Transverse colon (tissue), 4 donors: ENCODE results near the gene ALOX15B. TPM values are rescaled to one million over a fixed set of nuclear protein-coding genes. Genes with fewer than 3 reads are reported as not detected.
"Not testable (repeated sequence)": the region's sequence is repeated elsewhere in the genome, so short reads cannot be mapped to it uniquely, and the experiment has no call there.

Experiments used
- DNase-seq: peaks from one replicate; pipeline ENCODE4 v3.0.0-alpha.2; 2019
- H3K27ac ChIP-seq, 4 donors: fragments of 200-600 bp; sonication (generic); 2 replicates each; pipeline ENCODE4 v1.5.1; 2016 to 2018; ENCODE audit warnings: inconsistent platforms in 4 of 4
- H3K27me3 ChIP-seq: fragments of 200-600 bp; sonication (generic); 2 replicates; pipeline ENCODE4 v1.5.1; 2017; ENCODE audit warnings: inconsistent platforms
- H3K36me3 ChIP-seq, 4 donors: fragments of 200-600 bp; sonication (generic); 2 replicates each; pipeline ENCODE4 v1.5.1; 2017 to 2019; ENCODE audit warnings: inconsistent platforms in 4 of 4
- H3K4me1 ChIP-seq, 4 donors: fragments of 200-600 bp; sonication (generic); 2 replicates each; pipeline ENCODE4 v1.5.1; 2017 to 2020; ENCODE audit warnings: inconsistent platforms in 4 of 4
- H3K4me3 ChIP-seq, 4 donors: fragments of 200-600 bp; sonication (generic); 1 replicate in 1 of 4; 2 replicates in 3 of 4; pipeline versions ENCODE4 v1.5.1 to v1.6.1; 2017 to 2019; ENCODE audit warnings: inconsistent platforms in 4 of 4
- H3K9me3 ChIP-seq, 2 donors: fragments of 200-600 bp; sonication (generic); 2 replicates each; pipeline ENCODE4 v1.5.1; 2017 to 2019; ENCODE audit warnings: inconsistent platforms in 2 of 2
- EP300 ChIP-seq: sonication (generic); formaldehyde crosslinking; IDR thresholded peaks from one replicate; pipeline ENCODE4 v1.6.1; 2017; ENCODE audit warnings: antibody characterized with exemption, low read depth
- POLR2A ChIP-seq: fragments of 450-650 bp; IDR thresholded peaks from one replicate; pipeline ENCODE4 v1.6.1; 2016; ENCODE audit warnings: antibody characterized with exemption, mild to moderate bottlenecking, moderate library complexity
- POLR2AphosphoS5 ChIP-seq, 3 donors: sonication (generic); formaldehyde crosslinking; IDR thresholded peaks; one replicate each; pipeline ENCODE4 v1.6.1; 2016; ENCODE audit warnings: antibody characterized with exemption in 3 of 3
- WGBS, 2 donors: methylation state at CpG; one replicate each; pipeline ENCODE4 v1.1.5; 2018; ENCODE audit warnings: low coverage in 1 of 2; 5-methylcytosine and 5-hydroxymethylcytosine counted together
- in situ Hi-C, 4 donors: fragments of 200-750 bp; cut with MboI; loops; one replicate each; pipeline versions ENCODE4 v1.15.0 to v1.15.1; 2017; ENCODE audit warnings: low sequenced_read_pairs in 3 of 4, low pct_ligation_motif_present in 1 of 4, low pct_unique_long_range_greater_than_20kb in 1 of 4
- intact Hi-C: fragments of 100-400 bp; cut with DNase I; formaldehyde crosslinking; loops from one replicate; pipeline ENCODE4 v1.15.1; 2023; ENCODE audit warnings: low total_unique reads
- total RNA-seq, 4 donors: library from RNA; depleted of rRNA; stranded (reverse); fragments of >200 nt; gene quantifications; one replicate each; pipeline ENCODE4 v1.1.0, GENCODE V29; 2016
- TF ChIP-seq, protein P1 (sequence below), 5 experiments: fragments of 200-600 bp in 3 of 5; fragments of 450-650 bp in 2 of 5; sonication (generic) in 3 of 5; IDR thresholded peaks; 1 replicate in 2 of 5; 2 replicates in 3 of 5; pipeline ENCODE4 v1.5.1; 2016 to 2017; ENCODE audit warnings: antibody characterized with exemption in 5 of 5, inconsistent platforms in 3 of 5, mild to moderate bottlenecking in 2 of 5, moderate library complexity in 1 of 5

ALOX15B gene
- total RNA-seq, 4 donors from 2014 or later = 3.3 to 44.4 (median 5.4) TPM

DNA sequence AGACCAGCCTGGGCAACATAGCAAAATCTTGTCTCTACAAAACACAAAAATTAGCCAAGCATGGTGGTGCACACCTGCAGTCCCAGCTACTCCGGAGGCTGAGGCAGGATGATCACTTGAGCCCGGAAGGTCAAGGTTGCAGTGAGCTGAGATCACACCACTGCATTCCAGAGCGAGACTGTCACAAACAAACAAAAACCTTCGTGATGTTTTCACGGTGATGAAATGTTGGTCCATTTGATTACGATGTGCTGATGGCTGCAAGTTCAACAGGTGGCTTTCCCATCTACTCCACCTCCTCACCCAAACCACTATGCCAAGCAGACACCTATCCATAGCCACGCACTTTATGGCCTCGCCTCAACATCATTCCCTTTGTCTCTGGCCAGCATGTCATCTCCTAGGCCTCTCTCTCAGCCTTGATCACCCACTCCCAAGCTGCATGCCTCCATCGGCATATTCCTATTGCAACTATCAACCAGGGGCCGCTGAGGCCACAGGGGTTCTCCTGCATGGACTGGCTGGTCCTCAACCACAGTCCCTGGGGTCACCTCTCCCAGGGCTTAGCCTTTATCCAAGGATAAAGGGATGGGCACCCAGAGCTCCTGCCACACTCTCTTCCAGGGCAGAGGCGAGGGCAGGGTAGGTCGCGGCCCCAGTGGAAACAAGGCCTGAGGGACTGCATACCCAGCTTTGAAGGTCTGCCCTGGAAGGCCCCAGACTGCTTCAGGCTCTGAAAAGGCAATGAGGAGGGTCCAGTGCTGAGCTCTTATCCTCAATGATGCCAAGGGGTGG lies 17.1 kb upstream of the ALOX15B start:
- Histone ChIP-seq H3K27ac (no peak overlapping the region), H3K4me1 (peaks cover 0 to 6% (median under 1%) of the 10 kb centered on the region in 4 donors), H3K9me3 (no peaks in the 10 kb centered on the region), H3K27me3 (no peaks in the 10 kb centered on the region), H3K4me3 (no peak overlapping the region), H3K36me3 (no peaks in the 10 kb centered on the region)
- intact Hi-C loops = no loop called here
- WGBS, 2 donors = 80 to 90% methylated on average over 2 to 13 of the region's 13 CpGs
- TF ChIP-seq POLR2A = no peak
- DNase-seq = no peak
- in situ Hi-C loops = no loop called here

- in situ Hi-C loops (no loop called here), intact Hi-C loops (no loop called here)
- H3K27ac ChIP-seq = no peak overlapping the region
- 86% methylated on average over 4 of the region's 4 CpGs; no CpG with 5 or more reads in 1 of the 2 donors for WGBS, 2 donors
- no peak for DNase-seq
- H3K27me3 ChIP-seq = peaks cover 1% of the 10 kb centered on the region
- H3K4me3 ChIP-seq = no peak overlapping the region
- no peaks in the 10 kb centered on the region for H3K4me1 ChIP-seq
- H3K9me3 ChIP-seq = no peaks in the 10 kb centered on the region
- no peaks in the 10 kb centered on the region for H3K36me3 ChIP-seq
- no peak for TF ChIP-seq EP300
Measured at GRCh38 chr17:8022360-8023003, 16.4 kb upstream of the ALOX15B start.

GRCh38 chr17:8024161-8024560 lies 14.7 kb upstream of the ALOX15B start:
- 81% methylated on average over 6 of the region's 6 CpGs for WGBS, 2 donors
- intact Hi-C loops, H3K4me3 ChIP-seq, H3K9me3 ChIP-seq, H3K36me3 ChIP-seq, DNase-seq, H3K27ac ChIP-seq, H3K4me1 ChIP-seq, in situ Hi-C loops: not testable (repeated sequence)
- peaks cover 18% of the 10 kb centered on the region for H3K27me3 ChIP-seq

DNA sequence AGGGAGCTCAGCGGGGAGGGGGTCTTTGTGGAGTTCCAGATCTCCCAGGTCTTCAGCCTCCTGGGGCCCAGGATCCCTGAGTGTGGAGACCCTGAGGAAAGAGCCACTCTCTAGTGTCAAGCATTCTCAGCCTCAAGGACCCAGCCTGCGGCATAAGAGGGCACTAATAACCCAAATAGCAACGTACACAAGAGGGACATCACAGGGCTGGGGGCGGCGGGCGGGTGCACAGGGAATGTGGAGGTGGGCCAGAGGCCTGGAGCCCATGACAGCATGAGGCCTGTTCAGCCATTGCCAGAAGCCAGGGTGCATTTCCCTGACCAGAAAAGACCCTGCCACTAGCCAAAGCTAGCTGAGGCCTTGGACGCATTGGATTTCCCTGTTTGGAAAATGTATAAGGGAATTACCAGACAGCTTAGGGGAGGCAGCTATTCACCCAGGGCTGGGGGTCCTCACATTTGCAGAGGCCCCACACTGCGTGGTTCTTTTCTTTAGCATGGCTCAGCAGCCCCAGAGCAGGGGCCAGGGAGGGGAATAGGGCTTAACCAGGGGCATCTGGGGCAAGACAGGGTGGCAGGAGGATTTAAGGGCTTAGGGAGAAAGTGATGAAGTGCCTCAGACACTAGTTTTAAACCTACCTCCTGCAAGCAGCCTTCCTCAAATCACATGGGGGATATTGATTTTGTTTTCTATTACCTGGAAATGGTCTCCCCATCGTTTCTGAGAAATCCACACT lies 13.5 kb upstream of the ALOX15B start:
- in situ Hi-C loops (no loop called here), intact Hi-C loops (no loop called here)
- H3K27me3 ChIP-seq = peaks cover 21% of the 10 kb centered on the region
- no peaks in the 10 kb centered on the region for H3K9me3 ChIP-seq
- no peak for DNase-seq
- no peaks in the 10 kb centered on the region for H3K36me3 ChIP-seq
- WGBS, 2 donors = 76 to 100% methylated on average over 2 to 9 of the region's 9 CpGs
- H3K4me3 ChIP-seq = no peak overlapping the region
- TF ChIP-seq EP300 (no peak), POLR2AphosphoS5 (IDR thresholded peaks at IDR 0.05) (no peak), POLR2A (no peak)
- TF ChIP-seq, protein P1, sequence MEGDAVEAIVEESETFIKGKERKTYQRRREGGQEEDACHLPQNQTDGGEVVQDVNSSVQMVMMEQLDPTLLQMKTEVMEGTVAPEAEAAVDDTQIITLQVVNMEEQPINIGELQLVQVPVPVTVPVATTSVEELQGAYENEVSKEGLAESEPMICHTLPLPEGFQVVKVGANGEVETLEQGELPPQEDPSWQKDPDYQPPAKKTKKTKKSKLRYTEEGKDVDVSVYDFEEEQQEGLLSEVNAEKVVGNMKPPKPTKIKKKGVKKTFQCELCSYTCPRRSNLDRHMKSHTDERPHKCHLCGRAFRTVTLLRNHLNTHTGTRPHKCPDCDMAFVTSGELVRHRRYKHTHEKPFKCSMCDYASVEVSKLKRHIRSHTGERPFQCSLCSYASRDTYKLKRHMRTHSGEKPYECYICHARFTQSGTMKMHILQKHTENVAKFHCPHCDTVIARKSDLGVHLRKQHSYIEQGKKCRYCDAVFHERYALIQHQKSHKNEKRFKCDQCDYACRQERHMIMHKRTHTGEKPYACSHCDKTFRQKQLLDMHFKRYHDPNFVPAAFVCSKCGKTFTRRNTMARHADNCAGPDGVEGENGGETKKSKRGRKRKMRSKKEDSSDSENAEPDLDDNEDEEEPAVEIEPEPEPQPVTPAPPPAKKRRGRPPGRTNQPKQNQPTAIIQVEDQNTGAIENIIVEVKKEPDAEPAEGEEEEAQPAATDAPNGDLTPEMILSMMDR (IDR thresholded peaks at IDR 0.05) = no peak
- H3K27ac ChIP-seq = no peak overlapping the region
- no peaks in the 10 kb centered on the region for H3K4me1 ChIP-seq

DNA sequence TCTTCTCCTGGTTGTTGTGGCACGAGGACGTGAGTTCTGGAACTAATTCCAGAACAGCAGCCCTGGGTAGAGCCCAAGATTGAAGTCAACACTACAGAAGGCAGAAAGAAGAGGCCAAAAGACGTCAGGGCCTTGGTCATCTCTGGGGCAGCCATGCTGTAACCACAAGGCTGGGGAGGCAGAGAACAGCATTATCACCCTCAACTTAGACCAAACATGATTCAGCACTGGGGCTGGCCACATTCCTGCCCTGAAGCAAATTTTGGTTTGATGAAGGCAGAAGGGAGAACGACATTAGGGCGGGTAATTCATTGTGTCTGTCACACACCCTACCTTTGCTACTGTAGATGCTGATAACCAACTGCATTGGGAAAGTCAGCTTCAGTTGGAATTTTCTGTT lies 9.7 kb upstream of the ALOX15B start:
- intact Hi-C loops = no loop called here
- Histone ChIP-seq H3K27me3 (peaks cover 38% of the 10 kb centered on the region), H3K4me3 (no peak overlapping the region), H3K27ac (no peak overlapping the region), H3K36me3 (no peaks in the 10 kb centered on the region), H3K9me3 (no peaks in the 10 kb centered on the region), H3K4me1 (no peaks in the 10 kb centered on the region)
- 73 to 87% methylated on average over 5 of the region's 5 CpGs for WGBS, 2 donors
- in situ Hi-C loops = no loop called here
- no peak for TF ChIP-seq EP300
- TF ChIP-seq, protein P1 (IDR thresholded peaks at IDR 0.05) = no peak
- no peak for TF ChIP-seq POLR2AphosphoS5 (IDR thresholded peaks at IDR 0.05)
- TF ChIP-seq POLR2A = no peak
- DNase-seq = no peak
